NCI-H748 treated with DMSO at 0.1 percent for 48 hours (cell line): ENCODE measurements around the gene DGKQ.
"Not testable (repeated sequence)": the region's sequence is repeated elsewhere in the genome, so short reads cannot be mapped to it uniquely, and the experiment has no call there.

Experiments used
- DNase-seq: peaks from one replicate; lab custom pipeline; 2025; lab: John Stamatoyannopoulos, UW

Gene DGKQ

GRCh38 chr4:1010395-1011021 is 37.1 kb upstream of the DGKQ start:
- DNase-seq, result no peak

DNA sequence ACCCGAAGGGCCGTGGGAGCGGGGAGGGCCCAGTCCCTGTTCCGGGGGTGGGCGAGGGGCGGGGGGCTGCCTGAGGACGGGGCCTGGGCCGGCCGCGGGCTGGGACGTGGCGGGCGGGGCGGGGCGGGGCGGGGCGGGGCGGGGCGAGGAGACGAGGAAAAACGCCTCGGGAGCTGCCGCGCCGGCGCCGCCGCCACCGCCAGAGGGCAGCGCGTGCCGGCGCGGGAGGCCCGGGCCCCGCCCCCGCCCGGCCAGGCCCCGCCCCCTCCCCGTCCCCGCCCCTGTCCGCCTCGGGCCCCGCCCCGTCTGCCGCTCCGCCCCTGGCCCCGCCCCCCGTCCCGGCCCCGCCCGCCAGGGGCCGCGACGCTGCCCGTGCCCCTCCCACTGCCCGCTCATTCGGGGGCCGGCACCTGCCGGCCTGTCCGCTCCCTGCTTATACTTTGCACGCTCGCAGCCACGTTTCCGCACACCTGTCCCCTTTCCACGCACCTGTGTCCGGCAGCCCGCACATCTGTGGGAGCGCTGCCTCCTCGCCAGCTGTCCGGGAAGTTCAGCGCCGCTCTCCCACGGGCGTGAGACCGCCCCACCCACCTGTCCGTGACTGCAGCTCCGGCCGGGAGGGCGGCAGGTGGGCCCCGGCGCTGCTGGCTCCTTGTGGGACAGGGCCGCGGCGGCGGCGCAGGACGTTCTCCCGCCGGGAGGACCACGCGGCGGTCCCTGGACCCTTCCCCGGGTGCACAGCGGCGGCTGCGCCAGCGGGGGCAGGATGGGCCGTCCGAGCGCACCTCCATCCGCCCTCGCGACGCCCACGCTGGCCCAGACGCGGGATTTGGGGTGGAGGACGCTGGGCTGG is 36.4 kb upstream of the DGKQ start:
- DNase-seq, result no peak

DNA sequence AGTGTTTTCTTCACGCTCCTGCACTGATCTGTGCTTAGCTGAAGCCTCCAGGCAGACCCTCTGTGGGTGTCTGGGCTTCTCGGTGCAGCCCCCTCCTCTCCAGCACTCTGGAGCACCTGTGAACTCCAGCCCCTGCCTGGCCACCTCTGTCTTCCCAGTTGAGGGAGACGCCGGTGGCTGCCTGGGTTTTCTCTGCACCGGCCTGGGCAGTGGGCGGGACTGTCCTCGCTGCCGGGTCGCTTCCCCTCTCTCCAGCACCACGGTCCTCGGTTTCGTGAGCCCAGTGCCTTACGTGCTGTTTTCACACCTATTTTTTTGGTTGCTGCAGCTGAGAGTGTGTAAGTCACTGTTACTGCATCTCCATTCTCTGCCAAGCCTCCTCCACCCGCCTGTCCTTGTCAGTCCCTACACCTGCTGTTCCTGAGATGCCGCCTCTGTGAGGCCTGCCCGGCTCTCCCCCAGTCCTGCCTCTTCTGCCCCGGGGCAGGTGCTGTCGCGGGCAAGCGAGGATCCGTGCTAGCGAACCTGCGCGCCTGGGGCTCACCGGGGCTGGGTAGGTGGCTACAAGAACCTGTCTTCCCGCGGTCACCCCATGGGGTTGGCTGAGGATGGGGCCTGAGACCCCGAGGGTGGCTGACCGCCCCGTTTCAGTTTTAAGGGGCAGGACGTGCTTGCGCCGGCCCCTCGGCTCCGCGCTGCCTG is 35.6 kb upstream of the DGKQ start:
- DNase-seq, result no peak

DNA sequence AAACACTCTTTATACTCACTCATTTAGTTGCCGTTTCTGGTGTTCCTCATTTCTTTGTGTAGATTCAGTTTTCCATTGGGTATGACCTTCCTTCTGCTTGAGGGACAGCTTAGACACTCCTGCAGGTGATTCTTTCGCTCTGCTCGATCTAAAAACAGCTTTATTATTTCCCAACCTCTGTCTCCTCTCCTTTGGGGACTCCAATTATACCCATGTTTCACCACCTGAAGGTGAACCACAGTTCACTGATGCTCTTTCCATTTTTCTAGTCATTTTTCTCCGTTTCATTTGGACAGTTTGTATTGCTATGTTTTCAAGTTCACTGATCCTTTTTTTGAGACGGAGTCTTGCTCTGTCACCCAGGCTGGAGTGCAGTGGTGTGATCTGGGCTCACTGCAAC is 33.5 kb upstream of the DGKQ start:
- DNase-seq, result no peak

DNA sequence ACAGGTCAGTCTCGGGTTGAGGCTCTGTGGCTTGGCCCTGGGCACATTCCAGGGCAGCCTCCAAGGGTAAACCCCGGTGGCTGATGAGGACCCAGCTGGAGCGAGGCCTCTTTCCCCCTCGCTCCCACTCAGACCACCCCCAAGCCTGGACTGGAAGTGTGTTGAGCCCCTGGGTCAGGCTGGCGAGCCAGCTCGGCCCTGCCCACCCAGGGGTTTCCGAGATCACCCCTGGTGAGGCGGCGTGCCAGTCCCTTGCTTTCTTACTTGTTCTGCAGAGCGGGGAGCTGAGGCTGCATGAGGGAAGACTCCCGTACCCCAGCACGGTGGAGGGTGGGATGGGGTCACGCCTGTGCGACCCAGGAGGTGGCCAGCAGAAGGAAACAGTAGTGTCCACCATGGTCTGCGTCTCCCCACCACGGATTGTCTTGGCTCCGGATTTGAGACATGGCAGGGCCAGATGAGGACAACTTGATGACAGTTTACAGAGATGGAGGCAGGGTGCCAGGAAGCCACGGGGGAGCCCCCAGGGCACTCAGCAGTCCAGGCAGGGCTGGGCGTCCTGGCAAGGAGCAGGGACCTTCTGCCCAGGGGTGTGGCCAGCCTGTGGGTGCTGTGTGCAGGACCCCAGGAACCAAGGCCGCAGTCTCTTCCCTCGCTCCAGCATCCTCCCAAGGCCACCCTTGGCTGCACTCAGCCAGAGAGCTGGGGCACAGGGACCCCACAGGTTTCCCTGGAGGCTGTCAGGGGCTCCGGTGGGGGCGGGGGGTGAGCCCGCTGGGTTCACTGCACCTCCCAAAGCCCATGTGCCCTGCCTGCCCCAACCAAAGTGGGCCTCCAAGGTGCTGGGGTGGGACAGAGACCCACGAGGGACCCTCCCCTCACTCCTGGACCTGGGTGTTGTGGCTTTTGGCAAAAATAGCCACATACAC is 31.5 kb upstream of the DGKQ start:
- DNase-seq, result no peak

DNA sequence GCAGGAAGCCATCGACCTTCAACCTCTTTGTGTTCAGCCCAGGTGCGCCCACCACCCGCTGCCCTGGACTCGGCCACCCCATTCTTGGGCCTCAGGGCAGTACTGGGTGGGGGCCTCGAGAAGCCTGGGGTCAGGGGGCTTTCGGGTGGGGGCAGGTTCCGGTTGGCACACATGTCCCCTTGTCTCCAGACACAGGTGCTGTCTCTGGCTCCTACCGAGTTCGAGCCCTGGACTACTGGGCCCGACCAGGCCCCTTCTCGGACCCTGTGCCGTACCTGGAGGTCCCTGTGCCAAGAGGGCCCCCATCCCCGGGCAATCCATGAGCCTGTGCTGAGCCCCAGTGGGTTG is 30.7 kb upstream of the DGKQ start:
- no peak for DNase-seq

- no peak for DNase-seq
These were observed 30.1 kb upstream of the DGKQ start for GRCh38 chr4:1003271-1004070.

DNA sequence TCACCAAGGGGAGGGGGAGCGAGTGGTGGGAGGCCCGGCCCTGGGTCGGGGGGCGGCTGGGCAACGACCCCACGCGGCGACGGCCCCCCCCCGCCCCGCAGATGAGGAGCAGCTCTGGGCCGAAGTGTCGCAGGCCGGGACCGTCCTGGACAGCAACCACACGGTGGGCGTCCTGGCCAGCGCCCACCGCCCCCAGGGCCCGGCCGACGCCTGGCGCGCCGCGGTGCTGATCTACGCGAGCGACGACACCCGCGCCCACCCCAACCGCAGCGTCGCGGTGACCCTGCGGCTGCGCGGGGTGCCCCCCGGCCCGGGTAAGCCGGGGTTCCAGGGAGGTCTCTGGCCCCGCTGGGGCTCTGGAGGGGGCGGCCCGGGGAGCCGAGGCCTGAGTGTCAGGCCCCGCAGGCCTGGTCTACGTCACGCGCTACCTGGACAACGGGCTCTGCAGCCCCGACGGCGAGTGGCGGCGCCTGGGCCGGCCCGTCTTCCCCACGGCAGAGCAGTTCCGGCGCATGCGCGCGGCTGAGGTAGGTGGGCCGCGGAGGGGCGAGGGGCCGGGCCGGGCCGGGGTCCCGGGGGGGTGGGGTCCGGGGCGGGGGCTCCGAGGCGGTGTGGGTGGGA is 29.4 kb upstream of the DGKQ start:
- DNase-seq, result no peak

GRCh38 chr4:1002131-1002630 is 28.8 kb upstream of the DGKQ start:
- DNase-seq, result no peak

DNA sequence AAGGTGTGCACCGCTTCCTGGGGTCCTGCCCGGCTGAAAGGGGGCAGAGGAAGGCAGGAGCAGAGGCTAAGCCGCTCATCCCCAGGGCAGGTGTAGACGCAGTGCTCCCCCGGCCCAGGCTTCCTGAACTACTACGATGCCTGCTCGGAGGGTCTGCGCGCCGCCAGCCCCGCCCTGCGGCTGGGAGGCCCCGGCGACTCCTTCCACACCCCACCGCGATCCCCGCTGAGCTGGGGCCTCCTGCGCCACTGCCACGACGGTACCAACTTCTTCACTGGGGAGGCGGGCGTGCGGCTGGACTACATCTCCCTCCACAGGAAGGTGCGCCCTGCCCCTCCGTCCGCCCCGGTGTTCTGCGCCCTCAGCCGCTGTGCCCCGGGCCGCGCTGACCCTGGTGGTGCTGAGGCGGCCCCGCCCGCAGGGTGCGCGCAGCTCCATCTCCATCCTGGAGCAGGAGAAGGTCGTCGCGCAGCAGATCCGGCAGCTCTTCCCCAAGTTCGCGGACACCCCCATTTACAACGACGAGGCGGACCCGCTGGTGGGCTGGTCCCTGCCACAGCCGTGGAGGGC is 28.3 kb upstream of the DGKQ start:
- DNase-seq, result no peak

- no peak for DNase-seq
These were observed 27.4 kb upstream of the DGKQ start for GRCh38 chr4:1000686-1001260.

DNA sequence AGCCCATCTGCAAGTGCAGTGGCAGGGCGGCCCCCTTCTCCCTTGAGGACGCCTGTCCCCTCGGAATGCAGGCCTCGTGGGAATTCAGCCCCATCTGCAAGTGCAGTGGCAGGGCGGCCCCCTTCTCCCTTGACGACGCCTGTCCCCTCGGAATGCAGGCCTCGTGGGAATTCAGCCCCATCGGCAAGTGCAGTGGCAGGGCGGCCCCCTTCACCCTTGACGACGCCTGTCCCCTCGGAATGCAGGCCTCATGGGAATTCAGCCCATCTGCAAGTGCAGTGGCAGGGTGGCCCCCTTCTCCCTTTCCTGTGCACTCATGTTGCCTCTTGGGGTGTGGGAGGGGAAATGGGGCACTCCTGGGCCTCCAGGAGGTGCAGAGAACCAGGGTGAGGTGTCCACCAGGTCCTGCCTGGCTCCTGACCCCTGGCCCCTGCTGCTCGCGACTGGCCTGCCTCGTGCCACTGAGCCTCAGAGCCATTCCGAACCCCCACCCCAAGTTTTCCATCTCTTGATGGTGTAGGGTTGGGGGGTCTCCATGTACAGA is 26.6 kb upstream of the DGKQ start:
- DNase-seq, result no peak

GRCh38 chr4:999240-999863 is 26.0 kb upstream of the DGKQ start:
- DNase-seq, result not testable (repeated sequence)

DNA sequence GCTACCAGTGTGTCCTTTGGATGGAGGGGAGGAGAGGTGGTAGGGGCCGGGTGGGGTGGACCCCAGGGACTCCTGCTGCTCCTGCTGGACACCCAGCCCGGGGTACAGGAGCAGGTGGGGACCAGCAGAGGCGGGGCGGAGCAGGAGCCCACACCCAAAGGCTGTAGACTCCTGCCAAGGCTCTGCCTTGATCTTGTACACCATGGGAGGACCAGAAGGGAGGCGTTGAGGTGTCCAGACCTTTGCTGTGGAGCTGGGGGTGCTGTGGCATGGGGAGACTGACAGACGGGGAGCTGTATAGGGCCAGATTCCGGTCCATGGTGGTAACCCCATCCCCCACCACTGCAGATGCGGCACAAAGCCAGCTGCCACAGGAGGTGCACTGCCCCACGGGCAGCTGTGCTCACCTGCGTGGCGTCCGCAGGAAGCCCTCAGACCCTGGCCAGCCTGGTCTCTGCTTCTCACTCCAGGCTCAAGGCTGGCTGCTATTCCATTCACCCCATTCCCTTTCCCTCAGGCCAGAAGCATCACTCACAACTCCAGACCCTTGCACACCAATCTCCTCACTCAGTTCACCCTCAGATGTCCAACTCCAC is 24.8 kb upstream of the DGKQ start:
- no peak for DNase-seq

GRCh38 chr4:997375-998071 is 24.2 kb upstream of the DGKQ start:
- no peak for DNase-seq

- no peak for DNase-seq
These were observed 23.6 kb upstream of the DGKQ start for GRCh38 chr4:996997-997374.

DNA sequence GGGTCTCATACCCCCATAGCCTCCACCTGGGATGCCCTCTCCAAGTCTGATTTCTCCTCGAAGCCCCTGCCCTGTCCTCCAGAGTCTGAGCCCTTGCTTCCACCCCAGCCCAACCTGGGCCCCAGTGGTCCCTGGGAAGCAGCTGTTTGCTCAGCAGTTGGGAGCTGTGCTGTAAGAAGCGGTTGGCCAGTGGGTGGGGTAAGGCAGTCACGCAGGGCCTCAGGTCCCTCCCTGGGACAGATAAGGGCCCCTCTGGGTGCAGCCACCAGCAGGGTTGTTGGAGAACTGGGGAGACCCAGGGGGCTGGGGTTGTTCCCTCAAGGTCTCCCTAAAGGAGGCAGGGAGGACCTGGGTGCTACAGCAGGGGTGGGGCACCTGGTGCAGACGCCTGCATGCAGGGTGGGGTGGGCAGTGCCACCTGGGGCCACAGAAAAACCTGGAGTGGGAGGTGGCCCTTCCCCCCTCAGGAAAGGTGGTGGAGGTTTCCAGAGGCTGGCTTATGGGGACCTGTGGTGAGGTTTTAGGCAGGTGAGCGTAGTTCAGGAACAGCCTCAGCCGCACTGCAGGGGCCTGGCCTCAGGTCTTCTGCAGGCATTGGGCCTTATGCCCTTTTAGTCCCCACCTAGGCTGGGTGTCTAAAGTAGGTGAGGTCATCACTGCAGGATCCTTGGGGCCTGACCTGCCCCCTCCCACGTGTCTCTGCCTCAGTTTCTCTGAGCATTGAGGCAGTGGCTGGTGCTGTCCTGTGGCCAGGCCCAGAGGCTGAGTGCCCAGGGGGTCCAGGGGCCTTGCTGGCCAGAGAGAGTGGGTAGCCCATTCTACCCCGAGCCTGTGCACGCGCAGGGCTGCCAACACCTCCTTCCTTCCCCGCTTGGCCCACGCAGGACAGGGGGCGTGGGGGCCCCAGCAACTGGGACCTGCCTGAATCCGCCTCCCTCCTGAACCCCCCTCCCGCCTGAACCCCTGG is 22.9 kb upstream of the DGKQ start:
- DNase-seq, result no peak
